Measurements from ENCODE around the gene AP5Z1.

DNA sequence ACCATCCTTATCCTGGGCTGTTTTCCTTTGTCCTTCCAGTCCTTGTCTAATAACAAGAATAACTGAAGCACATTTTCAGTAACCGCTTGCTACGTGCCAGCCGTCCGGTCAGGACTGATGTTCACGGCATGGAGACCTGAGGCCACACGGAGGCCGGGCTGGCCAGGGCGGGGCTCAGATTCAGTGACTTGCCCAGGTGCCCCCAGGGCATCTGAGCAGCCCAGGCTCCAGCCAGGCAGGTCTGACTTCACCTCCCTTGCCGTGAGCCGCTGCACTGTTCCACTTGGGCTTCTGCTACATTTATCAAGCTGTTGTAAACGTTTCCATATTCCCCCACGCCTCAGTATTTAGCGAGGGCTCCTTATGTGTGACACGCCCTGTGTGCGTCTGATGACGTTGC lies 43.6 kb upstream of the AP5Z1 start:
- TF ChIP-seq POLR2A (IDR thresholded peaks at IDR 0.05) (no peak), CTCF (IDR thresholded peaks at IDR 0.05) (no peak), POLR2AphosphoS5 (IDR thresholded peaks at IDR 0.05) (no peak), EP300 (IDR thresholded peaks at IDR 0.05) (no peak)

All from suprapubic skin (tissue), 4 donors.